ENCODE measurements around the gene ACOT6. TPM values are rescaled to one million over a fixed set of nuclear protein-coding genes. Genes with fewer than 3 reads are reported as not detected.
"Not testable (repeated sequence)": the region's sequence is repeated elsewhere in the genome, so short reads cannot be mapped to it uniquely, and the experiment has no call there.

Gene ACOT6
- total and polyA plus RNA-seq, 4 donors = not detected

GRCh38 chr14:73567358-73567757, 45.0 kb upstream of the ACOT6 start:
- Histone ChIP-seq H3K4me1 (ENCODE audit: control insufficient read depth in 5 of 5, insufficient read depth in 5 of 5, low read length in 5 of 5) (peaks cover 6 to 16% (median 14%) of the 10 kb centered on the region in 5 donors), H3K36me3 (ENCODE audit: control insufficient read depth in 4 of 4, insufficient read depth in 4 of 4, low read length in 4 of 4) (no peaks in the 10 kb centered on the region), H3K9me3 (ENCODE audit: control insufficient read depth in 4 of 4, insufficient read depth in 3 of 4, low read length in 3 of 4) (peaks cover 0 to 4% (median 0%) of the 10 kb centered on the region in 4 donors), H3K9ac (ENCODE audit: insufficient read depth in 1 of 2, low read length in 2 of 2) (peak overlapping the region in 1 of 2 donors; percentile 84), H3K27me3 (ENCODE audit: control insufficient read depth in 3 of 3, insufficient read depth in 3 of 3, low read length in 2 of 3) (no peaks in the 10 kb centered on the region), H3K27ac (ENCODE audit: low read depth in 1 of 2, low read length in 1 of 2) (peak overlapping the region in 1 of 2 donors; percentile 41), H3K4me3 (no peak overlapping the region)
- no peak for DNase-seq
- 97% methylated on average over 7 of the region's 7 CpGs for WGBS, 2 donors
- no peak for ATAC-seq (ENCODE audit: insufficient read depth, low FRiP score)
- TF ChIP-seq, protein P1, sequence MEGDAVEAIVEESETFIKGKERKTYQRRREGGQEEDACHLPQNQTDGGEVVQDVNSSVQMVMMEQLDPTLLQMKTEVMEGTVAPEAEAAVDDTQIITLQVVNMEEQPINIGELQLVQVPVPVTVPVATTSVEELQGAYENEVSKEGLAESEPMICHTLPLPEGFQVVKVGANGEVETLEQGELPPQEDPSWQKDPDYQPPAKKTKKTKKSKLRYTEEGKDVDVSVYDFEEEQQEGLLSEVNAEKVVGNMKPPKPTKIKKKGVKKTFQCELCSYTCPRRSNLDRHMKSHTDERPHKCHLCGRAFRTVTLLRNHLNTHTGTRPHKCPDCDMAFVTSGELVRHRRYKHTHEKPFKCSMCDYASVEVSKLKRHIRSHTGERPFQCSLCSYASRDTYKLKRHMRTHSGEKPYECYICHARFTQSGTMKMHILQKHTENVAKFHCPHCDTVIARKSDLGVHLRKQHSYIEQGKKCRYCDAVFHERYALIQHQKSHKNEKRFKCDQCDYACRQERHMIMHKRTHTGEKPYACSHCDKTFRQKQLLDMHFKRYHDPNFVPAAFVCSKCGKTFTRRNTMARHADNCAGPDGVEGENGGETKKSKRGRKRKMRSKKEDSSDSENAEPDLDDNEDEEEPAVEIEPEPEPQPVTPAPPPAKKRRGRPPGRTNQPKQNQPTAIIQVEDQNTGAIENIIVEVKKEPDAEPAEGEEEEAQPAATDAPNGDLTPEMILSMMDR (IDR thresholded peaks at IDR 0.05; ENCODE audit: control extremely low read depth, extremely low read depth) = no peak

GRCh38 chr14:73567951-73568885, 44.1 kb upstream of the ACOT6 start:
- H3K9ac ChIP-seq (ENCODE audit: insufficient read depth in 1 of 2, low read length in 2 of 2) = peak overlapping the region; percentile 55 to 84
- peaks cover 0 to under 1% (median 0%) of the 10 kb centered on the region in 4 donors for H3K36me3 ChIP-seq (ENCODE audit: control insufficient read depth in 4 of 4, insufficient read depth in 4 of 4, low read length in 4 of 4)
- no peaks in the 10 kb centered on the region for H3K9me3 ChIP-seq (ENCODE audit: control insufficient read depth in 4 of 4, insufficient read depth in 3 of 4, low read length in 3 of 4)
- WGBS, 2 donors = 68 to 83% methylated on average over 16 of the region's 16 CpGs
- DNase-seq = peak in 2 of 3 donors; percentile 37 to 45
- no peak for ATAC-seq (ENCODE audit: insufficient read depth, low FRiP score)
- no peak overlapping the region for H3K4me3 ChIP-seq
- H3K27ac ChIP-seq (ENCODE audit: low read depth in 1 of 2, low read length in 1 of 2) = peak overlapping the region; percentile 96 to 100
- TF ChIP-seq, protein P1 (IDR thresholded peaks at IDR 0.05; ENCODE audit: control extremely low read depth, extremely low read depth) = no peak
- H3K27me3 ChIP-seq (ENCODE audit: control insufficient read depth in 3 of 3, insufficient read depth in 3 of 3, low read length in 2 of 3) = no peaks in the 10 kb centered on the region
- H3K4me1 ChIP-seq (ENCODE audit: control insufficient read depth in 5 of 5, insufficient read depth in 5 of 5, low read length in 5 of 5) = peaks cover 6 to 16% (median 14%) of the 10 kb centered on the region in 5 donors

GRCh38 chr14:73568886-73569184, 43.5 kb upstream of the ACOT6 start:
- H3K27me3 ChIP-seq (ENCODE audit: control insufficient read depth in 3 of 3, insufficient read depth in 3 of 3, low read length in 2 of 3); ATAC-seq (ENCODE audit: insufficient read depth, low FRiP score); H3K36me3 ChIP-seq (ENCODE audit: control insufficient read depth in 4 of 4, insufficient read depth in 4 of 4, low read length in 4 of 4); DNase-seq; H3K9me3 ChIP-seq (ENCODE audit: control insufficient read depth in 4 of 4, insufficient read depth in 3 of 4, low read length in 3 of 4): not testable (repeated sequence)
- 13 to 16% methylated on average over 4 of the region's 4 CpGs for WGBS, 2 donors
- Histone ChIP-seq H3K4me3 (peak overlapping the region; percentile 69), H3K27ac (ENCODE audit: low read depth in 1 of 2, low read length in 1 of 2) (peak overlapping the region; percentile 96 to 100), H3K9ac (ENCODE audit: insufficient read depth in 1 of 2, low read length in 2 of 2) (peak overlapping the region; percentile 84 to 88), H3K4me1 (ENCODE audit: control insufficient read depth in 5 of 5, insufficient read depth in 5 of 5, low read length in 5 of 5) (peaks cover 6 to 16% (median 14%) of the 10 kb centered on the region in 5 donors)

- DNase-seq (peak; percentile 86 to 94 (median 92)), ATAC-seq (ENCODE audit: insufficient read depth, low FRiP score) (peak; percentile 78)
- Histone ChIP-seq H3K9ac (ENCODE audit: insufficient read depth in 1 of 2, low read length in 2 of 2) (peak within 1 kb of the TSS; percentile 84 to 88), H3K4me1 (ENCODE audit: control insufficient read depth in 5 of 5, insufficient read depth in 5 of 5, low read length in 5 of 5) (peaks cover 6 to 16% (median 14%) of the 10 kb centered on the region in 5 donors), H3K4me3 (peak within 1 kb of the TSS; percentile 69), H3K27ac (ENCODE audit: low read depth in 1 of 2, low read length in 1 of 2) (peak within 1 kb of the TSS; percentile 96 to 100)
- H3K9me3 ChIP-seq (ENCODE audit: control insufficient read depth in 4 of 4, insufficient read depth in 3 of 4, low read length in 3 of 4); H3K27me3 ChIP-seq (ENCODE audit: control insufficient read depth in 3 of 3, insufficient read depth in 3 of 3, low read length in 2 of 3); H3K36me3 ChIP-seq (ENCODE audit: control insufficient read depth in 4 of 4, insufficient read depth in 4 of 4, low read length in 4 of 4): not testable (repeated sequence)
- 0 to 1% methylated on average over 37 to 81 of the region's 83 CpGs for WGBS, 2 donors
Measured at GRCh38 chr14:73569185-73569958, 42.9 kb upstream of the ACOT6 start, which contains the start of gene ACOT2. TSS of gene ACOT2 (plus strand) at chr14:73569213. CDS start at chr14:73569241, 28 bp downstream.
